ENCODE data around the gene ILKAP.

The ILKAP gene

GRCh38 chr2:238126775-238127164, 76.7 kb downstream of the ILKAP start:
- no peak for TF ChIP-seq CTCF (conservative IDR thresholded peaks at IDR 0.05; ENCODE audit: low read depth)
- POLR2A ChIA-PET (ENCODE audit: low non-redundant PET): no interaction called here
- no peak for DNase-seq (ENCODE audit: low spot score)
- CTCF ChIA-PET: no interaction called here
- H3K27ac ChIP-seq: no peak overlapping the region

GRCh38 chr2:238126338-238126737, 77.2 kb downstream of the ILKAP start:
- TF ChIP-seq CTCF (conservative IDR thresholded peaks at IDR 0.05; ENCODE audit: low read depth): no peak
- no peak for DNase-seq (ENCODE audit: low spot score)
- CTCF ChIA-PET: no interaction called here
- POLR2A ChIA-PET (ENCODE audit: low non-redundant PET): no interaction called here
- H3K27ac ChIP-seq: no peak overlapping the region

- H3K27ac ChIP-seq: no peak overlapping the region
- ChIA-PET POLR2A (ENCODE audit: low non-redundant PET) (no interaction called here), CTCF (no interaction called here)
- DNase-seq (ENCODE audit: low spot score): no peak
- TF ChIP-seq CTCF (conservative IDR thresholded peaks at IDR 0.05; ENCODE audit: low read depth): no peak
Observed at GRCh38 chr2:238125127-238125885, 78.2 kb downstream of the ILKAP start.

GRCh38 chr2:238124488-238125126, 78.9 kb downstream of the ILKAP start:
- DNase-seq (ENCODE audit: low spot score): no peak
- CTCF ChIA-PET: no interaction called here
- no peak overlapping the region for H3K27ac ChIP-seq
- TF ChIP-seq CTCF (conservative IDR thresholded peaks at IDR 0.05; ENCODE audit: low read depth): no peak
- POLR2A ChIA-PET (ENCODE audit: low non-redundant PET): no interaction called here

GRCh38 chr2:238123991-238124470, 79.5 kb downstream of the ILKAP start:
- no peak for TF ChIP-seq CTCF (conservative IDR thresholded peaks at IDR 0.05; ENCODE audit: low read depth)
- POLR2A ChIA-PET (ENCODE audit: low non-redundant PET): no interaction called here
- H3K27ac ChIP-seq: no peak overlapping the region
- CTCF ChIA-PET: no interaction called here
- DNase-seq (ENCODE audit: low spot score): no peak

GRCh38 chr2:238123218-238123971, 80.1 kb downstream of the ILKAP start:
- no peak for TF ChIP-seq CTCF (conservative IDR thresholded peaks at IDR 0.05; ENCODE audit: low read depth)
- DNase-seq (ENCODE audit: low spot score): no peak
- no peak overlapping the region for H3K27ac ChIP-seq
- ChIA-PET POLR2A (ENCODE audit: low non-redundant PET) (no interaction called here), CTCF (no interaction called here)

Measured in RWPE1 (cell line).